ENCODE data around the gene C6orf52.
"Not testable (repeated sequence)": the region's sequence is repeated elsewhere in the genome, so short reads cannot be mapped to it uniquely, and the experiment has no call there.

C6orf52 gene

GRCh38 chr6:10665595-10665994, 28.8 kb downstream of the C6orf52 start:
- H3K9ac ChIP-seq (ENCODE audit: low read length); H3K36me3 ChIP-seq (ENCODE audit: control insufficient read depth, low read depth, low read length); H3K4me3 ChIP-seq (ENCODE audit: low read length): not testable (repeated sequence)

DNA sequence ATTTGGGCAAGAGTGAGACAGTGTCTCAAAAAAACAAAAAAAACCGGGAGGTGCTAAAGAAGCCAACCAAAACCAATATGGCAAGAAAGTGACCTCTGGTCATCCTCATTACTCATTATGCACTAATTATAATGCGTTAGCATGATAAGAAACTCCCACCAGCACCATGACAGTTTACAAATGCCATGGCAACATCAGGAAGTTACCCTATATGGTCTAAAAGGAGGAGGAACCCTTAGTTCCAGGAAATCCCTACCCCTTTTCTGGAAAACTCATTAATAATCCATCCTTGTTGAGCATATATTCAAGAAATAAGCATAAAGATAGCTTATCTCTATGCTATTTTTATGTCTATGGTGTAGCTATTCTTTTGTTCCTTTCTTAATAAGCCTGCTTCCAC, 31.7 kb downstream of the C6orf52 start:
- H3K27me3 ChIP-seq (ENCODE audit: control insufficient read depth, insufficient read depth, low read length): no peaks in the 10 kb centered on the region
- H3K9ac ChIP-seq (ENCODE audit: low read length): no peak overlapping the region
- H3K4me1 ChIP-seq (ENCODE audit: control insufficient read depth, low read depth, low read length): no peaks in the 10 kb centered on the region
- no peaks in the 10 kb centered on the region for H3K9me3 ChIP-seq (ENCODE audit: control insufficient read depth, low read depth, low read length)
- no peaks in the 10 kb centered on the region for H3K36me3 ChIP-seq (ENCODE audit: control insufficient read depth, low read depth, low read length)
- H3K4me3 ChIP-seq (ENCODE audit: low read length): no peak overlapping the region
- no peak overlapping the region for H3K27ac ChIP-seq (ENCODE audit: low read length)

More at GRCh38 chr6:10665595-10665994, 28.8 kb downstream of the C6orf52 start:
- not testable (repeated sequence) for H3K27ac ChIP-seq (ENCODE audit: low read length); H3K9me3 ChIP-seq (ENCODE audit: control insufficient read depth, low read depth, low read length); H3K4me1 ChIP-seq (ENCODE audit: control insufficient read depth, low read depth, low read length); H3K27me3 ChIP-seq (ENCODE audit: control insufficient read depth, insufficient read depth, low read length)

- Histone ChIP-seq H3K9ac (ENCODE audit: low read length) (no peak overlapping the region), H3K4me1 (ENCODE audit: control insufficient read depth, low read depth, low read length) (no peaks in the 10 kb centered on the region), H3K27me3 (ENCODE audit: control insufficient read depth, insufficient read depth, low read length) (no peaks in the 10 kb centered on the region), H3K9me3 (ENCODE audit: control insufficient read depth, low read depth, low read length) (no peaks in the 10 kb centered on the region), H3K27ac (ENCODE audit: low read length) (no peak overlapping the region), H3K4me3 (ENCODE audit: low read length) (no peak overlapping the region), H3K36me3 (ENCODE audit: control insufficient read depth, low read depth, low read length) (no peaks in the 10 kb centered on the region)
Observed at GRCh38 chr6:10662207-10662606, 32.2 kb downstream of the C6orf52 start.

- not testable (repeated sequence) for H3K9me3 ChIP-seq (ENCODE audit: control insufficient read depth, low read depth, low read length); H3K4me3 ChIP-seq (ENCODE audit: low read length); H3K9ac ChIP-seq (ENCODE audit: low read length)
Observed at GRCh38 chr6:10660431-10661191, 33.8 kb downstream of the C6orf52 start.

DNA sequence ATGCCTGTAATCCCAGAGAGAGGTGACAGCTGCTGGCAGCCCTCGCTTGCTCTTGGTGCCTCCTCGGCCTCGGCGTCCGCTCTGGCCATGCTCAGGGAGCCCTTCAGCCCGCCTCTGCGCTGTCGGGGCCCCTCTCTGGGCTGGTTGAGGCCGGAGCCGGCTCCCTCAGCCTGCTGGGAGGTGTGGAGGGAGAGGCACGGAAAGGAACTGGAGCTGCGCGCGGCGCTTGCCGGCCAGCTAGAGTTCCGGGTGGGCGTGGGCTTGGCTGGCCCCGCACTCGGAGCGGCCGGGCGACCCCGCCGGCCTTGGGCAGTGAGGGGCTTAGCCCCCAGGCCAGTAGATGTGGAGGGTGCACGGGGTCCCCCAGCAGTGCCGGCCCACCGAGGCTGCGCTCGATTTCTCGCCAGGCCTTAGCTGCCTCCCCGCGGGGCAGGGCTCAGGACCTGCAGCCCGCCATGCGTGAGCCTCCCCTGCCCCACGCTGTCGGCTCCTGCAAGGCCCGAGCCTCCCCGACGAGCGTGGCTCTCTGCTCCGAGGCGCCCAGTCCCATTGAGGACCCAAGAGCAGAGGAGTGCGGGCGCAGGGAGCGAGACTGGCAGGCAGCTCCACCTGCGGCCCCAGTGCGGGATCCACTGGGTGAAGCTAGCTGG, 34.6 kb downstream of the C6orf52 start:
- H3K27me3 ChIP-seq (ENCODE audit: control insufficient read depth, insufficient read depth, low read length): no peaks in the 10 kb centered on the region
- no peak overlapping the region for H3K9ac ChIP-seq (ENCODE audit: low read length)
- no peaks in the 10 kb centered on the region for H3K4me1 ChIP-seq (ENCODE audit: control insufficient read depth, low read depth, low read length)
- H3K4me3 ChIP-seq (ENCODE audit: low read length): no peak overlapping the region
- no peaks in the 10 kb centered on the region for H3K36me3 ChIP-seq (ENCODE audit: control insufficient read depth, low read depth, low read length)
- H3K9me3 ChIP-seq (ENCODE audit: control insufficient read depth, low read depth, low read length): no peaks in the 10 kb centered on the region
- H3K27ac ChIP-seq (ENCODE audit: low read length): no peak overlapping the region

More at GRCh38 chr6:10660431-10661191, 33.8 kb downstream of the C6orf52 start:
- not testable (repeated sequence) for H3K27me3 ChIP-seq (ENCODE audit: control insufficient read depth, insufficient read depth, low read length); H3K36me3 ChIP-seq (ENCODE audit: control insufficient read depth, low read depth, low read length); H3K4me1 ChIP-seq (ENCODE audit: control insufficient read depth, low read depth, low read length); H3K27ac ChIP-seq (ENCODE audit: low read length)

DNA sequence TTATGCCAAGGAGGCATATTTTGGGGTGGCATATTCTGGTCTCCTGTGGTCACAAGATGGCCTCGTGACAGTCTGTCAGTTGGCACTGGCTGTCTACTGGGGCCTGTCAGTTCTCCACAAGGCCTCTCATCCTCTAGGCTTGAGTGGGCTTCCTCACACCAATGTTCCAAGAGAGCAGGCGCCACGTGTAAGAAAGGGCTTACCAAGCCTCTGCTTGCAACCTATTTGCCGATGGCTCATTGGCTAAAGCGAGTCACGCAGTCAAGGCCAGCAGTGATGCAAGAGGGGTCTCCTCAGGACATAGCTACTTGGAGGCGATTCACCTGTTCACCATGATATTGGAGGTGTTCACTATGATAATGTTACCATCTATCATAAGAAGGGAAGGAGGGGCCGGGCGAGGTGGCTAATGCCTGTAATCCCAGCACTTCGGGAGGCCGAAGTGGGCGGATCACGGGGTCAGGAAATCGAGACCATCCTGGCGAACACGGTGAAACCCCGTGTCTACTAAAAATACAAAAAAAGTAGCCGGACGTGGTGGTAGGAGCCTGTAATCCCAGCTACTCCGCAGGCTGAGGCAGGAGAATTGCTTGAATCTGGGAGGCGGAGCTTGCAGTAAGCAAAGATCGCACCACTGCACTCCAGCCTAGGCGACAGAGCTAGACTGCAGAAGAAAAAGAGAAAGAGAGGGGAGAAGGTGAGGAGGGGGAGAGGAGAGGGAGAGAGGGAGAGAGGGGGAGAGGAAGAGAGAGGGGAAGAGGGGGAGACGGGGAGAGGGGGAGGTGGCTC, 35.3 kb downstream of the C6orf52 start:
- Histone ChIP-seq H3K9me3 (ENCODE audit: control insufficient read depth, low read depth, low read length) (no peaks in the 10 kb centered on the region), H3K4me3 (ENCODE audit: low read length) (no peak overlapping the region), H3K36me3 (ENCODE audit: control insufficient read depth, low read depth, low read length) (no peaks in the 10 kb centered on the region), H3K27me3 (ENCODE audit: control insufficient read depth, insufficient read depth, low read length) (no peaks in the 10 kb centered on the region), H3K27ac (ENCODE audit: low read length) (no peak overlapping the region), H3K9ac (ENCODE audit: low read length) (no peak overlapping the region), H3K4me1 (ENCODE audit: control insufficient read depth, low read depth, low read length) (no peaks in the 10 kb centered on the region)

DNA sequence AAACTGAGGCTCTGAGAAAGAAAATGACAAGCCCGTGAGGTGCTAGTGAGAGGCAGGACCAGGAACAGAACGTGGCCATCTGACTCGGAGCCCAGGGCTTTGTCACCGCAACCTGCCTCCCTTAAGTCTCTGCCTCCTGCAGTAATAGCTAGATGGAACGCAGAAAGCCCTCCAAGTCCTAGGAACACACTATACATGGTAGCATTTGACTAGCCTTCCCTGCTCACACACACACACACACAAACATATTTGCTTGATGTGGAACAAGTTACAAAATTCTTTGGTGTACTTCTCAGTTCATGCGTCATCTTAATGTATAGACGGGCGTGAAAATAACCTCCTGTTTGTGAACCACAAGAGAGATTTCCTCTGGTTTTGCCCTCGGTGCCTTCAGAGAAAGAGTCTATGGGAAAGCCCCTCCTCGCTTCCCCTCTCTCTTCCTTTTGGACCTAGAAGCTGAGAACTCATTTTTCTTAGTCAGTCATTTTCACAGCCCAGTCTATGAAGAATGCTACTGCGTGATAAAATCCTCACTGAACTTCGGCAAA, 38.8 kb downstream of the C6orf52 start:
- Histone ChIP-seq H3K4me1 (ENCODE audit: control insufficient read depth, low read depth, low read length) (no peaks in the 10 kb centered on the region), H3K9me3 (ENCODE audit: control insufficient read depth, low read depth, low read length) (no peaks in the 10 kb centered on the region), H3K27ac (ENCODE audit: low read length) (no peak overlapping the region), H3K36me3 (ENCODE audit: control insufficient read depth, low read depth, low read length) (no peaks in the 10 kb centered on the region), H3K27me3 (ENCODE audit: control insufficient read depth, insufficient read depth, low read length) (no peaks in the 10 kb centered on the region), H3K9ac (ENCODE audit: low read length) (no peak overlapping the region), H3K4me3 (ENCODE audit: low read length) (no peak overlapping the region)

DNA sequence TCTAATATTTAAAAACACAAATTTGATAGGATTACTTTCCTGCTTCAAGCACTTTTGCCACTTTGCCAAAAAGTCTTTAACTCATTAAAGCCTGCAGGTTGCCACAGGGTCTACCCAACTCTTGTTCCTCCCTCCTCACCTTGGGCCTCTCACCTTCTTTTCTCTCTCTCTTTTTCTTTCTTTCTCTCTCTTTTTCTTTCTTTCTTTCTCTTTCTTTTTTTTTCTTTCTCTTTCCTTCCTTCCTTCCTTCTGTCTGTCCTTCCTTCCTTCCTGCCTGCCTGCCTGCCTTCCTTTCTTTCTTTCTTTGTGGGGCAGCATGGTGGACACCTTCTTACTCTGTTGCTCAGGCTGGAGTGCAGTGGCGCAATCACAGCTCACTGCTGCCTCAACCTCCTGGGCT, 50.2 kb downstream of the C6orf52 start:
- Histone ChIP-seq H3K9ac (ENCODE audit: low read length) (no peak overlapping the region), H3K27ac (ENCODE audit: low read length) (no peak overlapping the region), H3K9me3 (ENCODE audit: control insufficient read depth, low read depth, low read length) (no peaks in the 10 kb centered on the region), H3K4me3 (ENCODE audit: low read length) (no peak overlapping the region), H3K27me3 (ENCODE audit: control insufficient read depth, insufficient read depth, low read length) (no peaks in the 10 kb centered on the region), H3K36me3 (ENCODE audit: control insufficient read depth, low read depth, low read length) (no peaks in the 10 kb centered on the region), H3K4me1 (ENCODE audit: control insufficient read depth, low read depth, low read length) (no peaks in the 10 kb centered on the region)

DNA sequence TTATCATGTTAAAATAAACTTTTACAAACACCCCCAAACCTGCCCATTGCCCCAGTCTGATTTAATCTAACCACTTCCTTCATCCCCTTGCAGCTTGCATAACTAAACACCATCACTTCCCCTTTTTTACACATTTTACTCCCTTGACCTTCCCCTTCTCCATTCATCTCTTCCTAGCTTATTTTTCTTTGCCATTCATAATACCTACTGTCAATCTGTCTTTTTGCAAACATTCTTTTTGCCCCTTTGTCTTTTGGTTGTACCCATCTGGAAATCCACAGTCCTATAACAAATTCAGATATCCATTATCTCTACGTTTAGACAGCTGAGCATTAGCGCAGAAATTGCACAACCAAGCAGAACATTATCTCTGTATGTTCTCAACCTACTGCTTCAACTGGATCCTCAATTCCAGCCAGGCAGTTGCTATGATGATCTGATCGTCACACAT, 51.2 kb downstream of the C6orf52 start:
- H3K27me3 ChIP-seq (ENCODE audit: control insufficient read depth, insufficient read depth, low read length): no peaks in the 10 kb centered on the region
- H3K9me3 ChIP-seq (ENCODE audit: control insufficient read depth, low read depth, low read length): peaks cover 8% of the 10 kb centered on the region
- H3K9ac ChIP-seq (ENCODE audit: low read length): no peak overlapping the region
- H3K27ac ChIP-seq (ENCODE audit: low read length): no peak overlapping the region
- H3K4me1 ChIP-seq (ENCODE audit: control insufficient read depth, low read depth, low read length): no peaks in the 10 kb centered on the region
- no peaks in the 10 kb centered on the region for H3K36me3 ChIP-seq (ENCODE audit: control insufficient read depth, low read depth, low read length)
- H3K4me3 ChIP-seq (ENCODE audit: low read length): no peak overlapping the region

DNA sequence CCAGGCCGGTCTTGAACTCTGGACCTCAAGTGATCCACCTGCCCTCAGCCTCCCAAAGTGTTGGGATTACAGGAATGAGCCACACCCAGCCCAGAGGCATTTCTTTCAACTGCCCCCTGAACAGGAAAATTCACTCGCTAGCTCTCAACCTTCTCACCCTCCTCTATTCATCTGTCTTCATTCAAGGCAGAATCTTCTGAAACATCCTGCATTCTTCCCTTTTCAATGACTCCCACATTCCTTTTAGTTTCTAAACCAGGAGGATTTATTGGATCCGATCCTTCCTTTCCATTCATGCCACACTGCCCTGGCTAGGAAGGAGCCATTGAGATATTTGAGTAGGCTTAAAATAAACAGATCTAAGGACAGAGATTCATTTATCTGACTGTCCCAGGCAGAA, 52.9 kb downstream of the C6orf52 start:
- no peaks in the 10 kb centered on the region for H3K36me3 ChIP-seq (ENCODE audit: control insufficient read depth, low read depth, low read length)
- no peaks in the 10 kb centered on the region for H3K4me1 ChIP-seq (ENCODE audit: control insufficient read depth, low read depth, low read length)
- no peaks in the 10 kb centered on the region for H3K27me3 ChIP-seq (ENCODE audit: control insufficient read depth, insufficient read depth, low read length)
- no peak overlapping the region for H3K27ac ChIP-seq (ENCODE audit: low read length)
- H3K4me3 ChIP-seq (ENCODE audit: low read length): no peak overlapping the region
- H3K9me3 ChIP-seq (ENCODE audit: control insufficient read depth, low read depth, low read length): peaks cover 8% of the 10 kb centered on the region
- H3K9ac ChIP-seq (ENCODE audit: low read length): no peak overlapping the region

DNA sequence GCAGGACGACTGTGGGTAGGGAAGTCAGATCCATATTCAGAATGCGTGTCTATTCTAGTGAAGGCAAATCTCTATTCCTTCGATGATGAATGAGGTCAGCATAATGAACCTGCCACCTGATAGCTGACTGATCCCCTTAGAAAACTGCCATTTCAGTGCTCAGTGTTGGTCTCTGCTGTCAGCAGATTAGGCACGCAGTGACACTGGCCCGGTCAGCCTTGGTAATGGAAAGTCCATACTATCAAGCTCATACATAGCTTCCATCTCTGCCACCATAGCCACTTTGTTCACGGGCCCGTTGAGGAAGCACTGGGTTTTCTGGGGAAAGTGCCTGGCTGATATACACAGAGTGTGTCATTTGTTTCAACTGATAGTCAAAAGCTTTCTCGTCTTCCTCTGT, 54.0 kb downstream of the C6orf52 start:
- Histone ChIP-seq H3K4me1 (ENCODE audit: control insufficient read depth, low read depth, low read length) (no peaks in the 10 kb centered on the region), H3K4me3 (ENCODE audit: low read length) (no peak overlapping the region), H3K27ac (ENCODE audit: low read length) (no peak overlapping the region), H3K9me3 (ENCODE audit: control insufficient read depth, low read depth, low read length) (peaks cover 8% of the 10 kb centered on the region), H3K36me3 (ENCODE audit: control insufficient read depth, low read depth, low read length) (no peaks in the 10 kb centered on the region), H3K27me3 (ENCODE audit: control insufficient read depth, insufficient read depth, low read length) (no peaks in the 10 kb centered on the region), H3K9ac (ENCODE audit: low read length) (no peak overlapping the region)
